ENCODE data around the gene TMEM134. TPM values are rescaled to one million over a fixed set of nuclear protein-coding genes. Genes with fewer than 3 reads are reported as not detected.

The TMEM134 gene
- total and polyA plus RNA-seq, 10 of the 15 experiments (the other 5 are each of a cell fraction or from before 2014, with no cell fraction given) = 1.6 to 93.8 (median 27.8) TPM

GRCh38 chr11:67468759-67469507 is at the start of gene TMEM134 (continued):
- TF ChIP-seq, protein P1, sequence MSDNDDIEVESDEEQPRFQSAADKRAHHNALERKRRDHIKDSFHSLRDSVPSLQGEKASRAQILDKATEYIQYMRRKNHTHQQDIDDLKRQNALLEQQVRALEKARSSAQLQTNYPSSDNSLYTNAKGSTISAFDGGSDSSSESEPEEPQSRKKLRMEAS (IDR thresholded peaks at IDR 0.05; ENCODE audit: low read depth, low read length) = peak; percentile 71
- TF ChIP-seq, protein P2, sequence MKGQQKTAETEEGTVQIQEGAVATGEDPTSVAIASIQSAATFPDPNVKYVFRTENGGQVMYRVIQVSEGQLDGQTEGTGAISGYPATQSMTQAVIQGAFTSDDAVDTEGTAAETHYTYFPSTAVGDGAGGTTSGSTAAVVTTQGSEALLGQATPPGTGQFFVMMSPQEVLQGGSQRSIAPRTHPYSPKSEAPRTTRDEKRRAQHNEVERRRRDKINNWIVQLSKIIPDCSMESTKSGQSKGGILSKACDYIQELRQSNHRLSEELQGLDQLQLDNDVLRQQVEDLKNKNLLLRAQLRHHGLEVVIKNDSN (IDR thresholded peaks at IDR 0.05; ENCODE audit: borderline replicate concordance, extremely low read length, insufficient read depth, low read depth, low read length) = peak; percentile 23
- TF ChIP-seq TBL1XR1 (IDR thresholded peaks at IDR 0.05; ENCODE audit: low read depth, low read length) = peak; percentile 63; the same call in 1 of the 2 replicates
- no peak for TF ChIP-seq STAT3 (IDR thresholded peaks at IDR 0.05; ENCODE audit: low read depth, low read length)
- TF ChIP-seq, protein P3, sequence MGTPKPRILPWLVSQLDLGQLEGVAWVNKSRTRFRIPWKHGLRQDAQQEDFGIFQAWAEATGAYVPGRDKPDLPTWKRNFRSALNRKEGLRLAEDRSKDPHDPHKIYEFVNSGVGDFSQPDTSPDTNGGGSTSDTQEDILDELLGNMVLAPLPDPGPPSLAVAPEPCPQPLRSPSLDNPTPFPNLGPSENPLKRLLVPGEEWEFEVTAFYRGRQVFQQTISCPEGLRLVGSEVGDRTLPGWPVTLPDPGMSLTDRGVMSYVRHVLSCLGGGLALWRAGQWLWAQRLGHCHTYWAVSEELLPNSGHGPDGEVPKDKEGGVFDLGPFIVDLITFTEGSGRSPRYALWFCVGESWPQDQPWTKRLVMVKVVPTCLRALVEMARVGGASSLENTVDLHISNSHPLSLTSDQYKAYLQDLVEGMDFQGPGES (IDR thresholded peaks at IDR 0.05) = no peak
- TF ChIP-seq RELA (IDR thresholded peaks at IDR 0.05; ENCODE audit: borderline replicate concordance, partially characterized antibody) = peak; percentile 50
- peak; percentile 72; the same call in 1 of the 2 replicates for TF ChIP-seq NBN (IDR thresholded peaks at IDR 0.05)
- no peak for TF ChIP-seq PRDM15 (CRISPR knock-in tag; IDR thresholded peaks at IDR 0.05)
- 0 out of 2 replicates have a peak, but pooled peaks have one; percentile 83 for TF ChIP-seq GATAD2B (conservative IDR thresholded peaks at IDR 0.05; ENCODE audit: low read depth)
- no peak for TF ChIP-seq SPI1 (IDR thresholded peaks at IDR 0.05; ENCODE audit: borderline replicate concordance, insufficient read depth, low read depth, low read length)
- TF ChIP-seq NR2C2 (IDR thresholded peaks at IDR 0.05; ENCODE audit: borderline replicate concordance, control insufficient read depth, insufficient read length, low read depth) = no peak
- no peak for TF ChIP-seq ZNF24 (IDR thresholded peaks at IDR 0.05)
- peak; percentile 100 for TF ChIP-seq MLLT1 (IDR thresholded peaks at IDR 0.05)
- TF ChIP-seq ZBTB40 (IDR thresholded peaks at IDR 0.05; ENCODE audit: borderline replicate concordance) = no peak
- TF ChIP-seq, protein P4, sequence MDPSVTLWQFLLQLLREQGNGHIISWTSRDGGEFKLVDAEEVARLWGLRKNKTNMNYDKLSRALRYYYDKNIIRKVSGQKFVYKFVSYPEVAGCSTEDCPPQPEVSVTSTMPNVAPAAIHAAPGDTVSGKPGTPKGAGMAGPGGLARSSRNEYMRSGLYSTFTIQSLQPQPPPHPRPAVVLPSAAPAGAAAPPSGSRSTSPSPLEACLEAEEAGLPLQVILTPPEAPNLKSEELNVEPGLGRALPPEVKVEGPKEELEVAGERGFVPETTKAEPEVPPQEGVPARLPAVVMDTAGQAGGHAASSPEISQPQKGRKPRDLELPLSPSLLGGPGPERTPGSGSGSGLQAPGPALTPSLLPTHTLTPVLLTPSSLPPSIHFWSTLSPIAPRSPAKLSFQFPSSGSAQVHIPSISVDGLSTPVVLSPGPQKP (IDR thresholded peaks at IDR 0.05; ENCODE audit: low read depth, low read length) = 0 out of 2 replicates have a peak, but pooled peaks have one; percentile 38

Data from GM12878 (cell line).